HG03060 (cell line): ENCODE results near the gene DNAAF1.
"Not testable (repeated sequence)": the region's sequence is repeated elsewhere in the genome, so short reads cannot be mapped to it uniquely, and the experiment has no call there.

Source experiments
- ATAC-seq: cut with Tn5 transposase; IDR thresholded peaks from one replicate; pipeline ENCODE4 v1.9.1; 2021; ENCODE audit warnings: low read depth, moderate number of reproducible peaks; ENCODE audit not compliant: unreplicated experiment

The DNAAF1 gene

DNA sequence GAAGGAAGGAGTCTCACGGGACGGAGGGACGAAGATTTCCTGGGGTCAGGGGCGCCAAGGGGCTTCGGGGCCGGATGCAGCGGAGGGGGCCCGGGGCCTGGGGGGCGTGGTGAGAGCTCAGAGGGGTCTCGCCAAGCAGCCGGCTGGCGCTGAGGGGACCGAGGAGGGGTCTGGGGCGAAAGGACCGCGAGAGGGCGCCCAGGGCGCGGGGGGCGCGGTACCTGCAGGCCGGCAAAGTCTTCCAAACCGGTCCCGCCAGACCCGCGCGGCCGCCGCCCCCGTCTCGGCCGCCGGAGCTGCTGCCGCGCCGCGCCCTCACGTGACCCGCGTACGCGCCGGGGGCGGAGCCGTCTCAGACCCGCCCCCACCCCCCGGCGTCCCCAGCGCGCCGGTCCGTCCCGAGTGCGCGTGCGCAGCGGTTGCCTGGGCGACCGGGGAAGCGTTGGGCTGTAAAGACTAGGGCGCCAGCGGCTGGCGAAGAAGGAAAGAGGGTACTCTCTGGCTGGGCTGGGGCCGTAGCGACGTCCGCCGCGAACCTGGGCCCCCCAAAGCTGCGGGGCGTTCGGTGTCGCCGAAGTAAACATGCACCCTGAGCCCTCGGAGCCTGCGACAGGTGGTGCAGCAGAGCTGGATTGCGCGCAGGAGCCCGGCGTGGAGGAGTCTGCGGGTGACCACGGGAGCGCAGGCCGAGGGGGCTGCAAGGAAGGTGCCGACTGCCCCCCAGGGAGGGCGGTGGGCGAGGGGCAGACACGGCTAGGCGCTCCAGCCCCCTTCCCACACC is at the start of gene DNAAF1, which contains the start of gene HSDL1:
Gene DNAAF1, plus strand, starts transcription at position 450 of the 781 bp plus-strand sequence. Its CDS starts 133 bp downstream, at position 583.
Gene HSDL1, minus strand, starts transcription at position 319 of the 781 bp plus-strand sequence. CDS start 13,856 bp downstream, outside the sequence.
- ATAC-seq, result no peak

DNA sequence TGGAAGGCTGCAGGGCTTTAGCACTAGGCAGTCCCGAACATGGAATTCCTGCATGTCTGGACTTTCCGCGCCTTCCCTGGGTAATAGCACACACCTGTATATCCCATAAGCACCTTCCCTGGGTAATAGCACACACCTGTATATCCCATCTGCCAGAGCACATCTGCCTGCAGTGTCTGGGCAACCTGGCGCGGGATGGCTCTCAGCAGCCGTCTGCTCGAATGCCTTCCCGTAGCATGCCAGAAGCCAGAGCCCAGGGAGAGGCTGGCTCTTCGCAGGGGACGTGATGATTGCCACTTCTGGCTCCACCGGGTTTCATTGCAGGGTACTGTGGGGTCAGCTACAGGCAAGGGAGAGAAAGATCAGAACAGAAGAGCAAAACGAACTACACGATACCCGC is 49.6 kb upstream of the DNAAF1 start:
- ATAC-seq, result no peak

DNA sequence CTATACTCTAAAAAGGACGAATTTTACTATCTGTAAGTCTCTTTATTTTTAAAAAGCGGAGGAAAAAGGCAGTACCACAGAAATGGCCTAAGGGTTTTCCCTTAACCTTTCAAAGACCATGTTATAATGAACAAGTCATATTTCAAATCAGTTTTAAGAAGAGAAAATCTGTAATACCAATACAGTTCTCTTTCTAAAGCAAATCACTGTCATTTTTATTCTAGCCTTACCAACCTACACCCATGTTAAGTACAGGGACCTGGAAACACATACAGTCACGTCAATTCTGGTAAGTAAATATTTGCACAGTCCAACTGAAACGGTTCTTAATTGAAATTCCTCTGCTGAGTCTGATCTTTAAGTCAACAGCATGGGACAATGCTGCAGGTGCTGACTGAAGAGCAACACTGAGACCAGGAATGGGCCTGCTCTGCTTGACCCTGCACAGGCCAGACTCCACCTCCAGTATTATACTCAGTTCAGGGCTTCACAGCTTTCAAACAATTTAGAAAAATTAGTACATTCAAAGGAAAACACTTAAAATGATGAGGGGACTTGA is 48.6 kb upstream of the DNAAF1 start:
- no peak for ATAC-seq

GRCh38 chr16:84098939-84099338 is 46.2 kb upstream of the DNAAF1 start:
- ATAC-seq, result no peak

DNA sequence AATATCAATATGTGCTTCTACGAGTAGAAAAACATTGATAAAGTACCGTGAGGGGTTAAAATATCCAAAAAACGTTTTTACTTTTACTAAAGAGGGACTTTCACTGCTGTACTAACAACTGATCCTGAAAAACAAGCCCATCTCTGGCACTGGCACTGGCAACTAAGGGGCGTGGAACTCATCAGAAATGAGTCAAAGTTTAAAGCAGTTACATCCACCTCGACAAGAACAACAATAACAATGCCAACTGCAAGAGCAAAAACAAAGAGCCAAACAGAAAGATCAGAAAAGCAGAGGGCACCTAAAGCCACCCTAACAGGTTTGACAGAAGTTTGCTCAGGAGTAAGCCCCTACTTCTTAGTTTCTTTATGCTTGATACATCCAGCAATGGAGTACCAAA is 41.4 kb upstream of the DNAAF1 start:
- no peak for ATAC-seq

DNA sequence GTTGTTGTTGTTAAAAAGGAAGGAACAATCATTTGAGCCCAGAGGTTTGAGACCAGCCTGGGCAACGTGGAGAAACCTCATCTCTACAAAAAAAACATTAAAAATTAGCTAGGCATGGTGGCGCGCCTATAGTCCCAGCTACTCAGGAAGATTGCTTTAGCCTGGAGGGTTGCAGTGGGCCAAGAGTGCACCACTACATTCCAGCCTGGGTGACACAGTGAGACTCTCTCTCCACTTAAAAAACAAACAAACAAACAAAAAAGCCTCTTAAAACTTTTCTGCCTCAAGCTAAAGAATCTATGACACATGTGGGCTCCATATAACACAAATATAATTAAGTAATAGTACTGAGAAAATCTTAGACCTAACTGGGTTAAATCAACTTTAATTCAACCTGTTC is 40.9 kb upstream of the DNAAF1 start:
- no peak for ATAC-seq

DNA sequence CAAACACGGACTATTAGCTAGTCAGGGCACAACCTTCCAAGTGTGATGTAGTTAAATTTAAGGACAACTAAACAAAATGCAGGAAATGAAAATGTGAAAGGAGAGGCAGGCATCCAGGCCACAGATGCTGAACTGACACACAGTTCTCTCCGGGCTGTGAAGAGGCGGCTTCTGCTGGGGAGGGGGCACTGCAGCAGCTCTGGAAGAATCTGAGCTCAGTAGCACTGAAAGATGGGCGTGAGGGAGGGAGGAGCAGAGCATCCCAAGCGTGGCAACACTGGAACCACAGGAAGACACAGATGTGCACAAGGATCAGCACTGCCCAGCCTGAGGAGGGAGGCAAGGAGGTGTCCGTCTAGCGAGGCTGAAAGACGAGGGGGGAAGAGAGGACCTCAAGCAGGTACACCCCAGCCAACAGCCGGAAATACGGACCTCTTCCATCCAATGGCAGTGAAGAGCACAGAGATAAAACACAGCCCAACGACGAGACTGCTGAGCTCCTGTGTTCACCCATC is 39.8 kb upstream of the DNAAF1 start:
- ATAC-seq, result no peak

DNA sequence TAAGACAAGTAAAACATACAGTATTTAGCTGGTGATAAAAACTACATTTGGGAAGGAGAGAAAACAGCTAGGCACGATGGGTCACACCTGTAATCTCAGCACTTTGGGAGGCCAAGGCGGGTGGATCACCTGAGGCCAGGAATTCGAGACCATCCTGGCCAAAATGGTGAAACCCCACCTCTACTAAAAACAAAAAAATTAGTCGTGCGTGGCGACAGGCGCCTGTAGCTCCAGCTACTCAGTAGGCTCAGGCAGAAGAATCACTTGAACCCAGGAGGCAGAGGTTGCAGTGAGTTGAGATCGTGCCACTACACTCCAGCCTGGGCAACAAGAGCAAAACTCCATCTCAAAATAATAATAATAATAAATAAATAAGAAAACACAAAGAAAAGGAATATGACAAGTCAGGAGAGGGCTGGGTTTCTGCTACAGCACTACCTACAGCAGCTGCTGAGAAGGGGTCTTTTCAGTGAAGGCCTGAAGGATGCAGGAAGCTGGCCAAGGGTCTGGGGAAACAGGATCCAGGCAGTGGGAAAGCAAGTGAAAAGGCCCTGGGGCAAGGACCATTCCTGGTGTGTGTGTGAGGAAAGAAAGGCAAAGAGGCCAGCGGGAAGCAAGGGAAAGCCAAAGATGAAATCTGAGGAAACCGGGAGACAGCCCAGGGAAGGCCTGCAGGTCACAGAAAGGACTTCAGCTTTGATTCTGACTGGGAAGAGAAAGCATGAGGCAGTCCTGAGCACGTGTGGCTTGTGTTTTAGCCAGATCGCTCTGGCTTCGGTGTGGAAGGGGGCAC is 39.0 kb upstream of the DNAAF1 start:
- no peak for ATAC-seq

DNA sequence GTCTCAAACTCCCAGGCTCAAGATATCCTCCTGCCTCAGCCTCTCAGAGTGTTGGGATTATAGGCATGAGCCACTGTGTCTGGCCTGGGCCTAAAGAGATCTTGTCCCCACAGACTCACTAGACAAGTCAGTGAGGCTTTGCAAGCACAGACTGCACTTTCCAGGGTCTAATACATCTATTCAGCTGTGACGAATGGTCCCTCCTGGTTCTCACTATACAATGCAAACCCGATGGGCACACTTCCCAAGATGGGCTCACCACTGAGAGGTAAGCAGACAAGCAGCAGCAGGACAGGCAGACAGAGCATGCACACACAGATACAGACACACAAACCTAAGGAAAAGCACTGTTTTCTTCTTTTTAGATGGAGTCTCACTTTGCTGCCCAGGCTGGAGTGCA is 37.2 kb upstream of the DNAAF1 start:
- no peak for ATAC-seq

DNA sequence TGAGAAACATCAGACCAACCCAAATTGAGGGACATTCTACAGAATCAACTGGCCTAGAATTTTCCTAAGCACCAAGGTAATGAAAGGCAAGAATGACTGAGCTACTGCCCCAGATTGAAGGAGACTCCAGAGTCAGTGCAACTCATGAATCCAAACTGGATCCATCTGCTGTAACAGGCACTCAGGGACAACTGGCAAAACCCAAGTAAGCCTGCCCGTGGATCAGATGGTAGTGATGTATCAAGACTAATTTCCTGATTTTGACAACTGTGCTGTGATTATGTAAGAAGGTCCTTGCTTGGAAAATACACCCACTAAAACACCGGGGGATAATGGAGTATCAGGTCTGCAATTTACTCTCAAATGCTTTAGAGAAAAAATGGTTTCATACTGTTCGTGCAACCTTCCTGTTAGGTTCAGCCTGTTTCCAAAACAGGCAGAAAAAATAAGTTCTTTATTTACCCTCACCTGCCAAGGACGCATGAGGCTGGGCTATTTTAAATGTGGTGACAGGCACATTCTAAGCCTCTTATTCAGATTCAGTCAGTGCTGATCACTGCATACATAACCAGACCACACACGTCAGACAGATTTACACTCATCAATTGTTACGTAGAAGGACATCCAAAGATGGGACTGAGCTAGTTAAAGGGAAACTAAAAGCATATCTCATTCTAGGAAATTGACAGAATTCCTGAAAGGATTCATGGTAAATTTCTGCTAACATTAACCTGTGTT is 35.3 kb upstream of the DNAAF1 start:
- ATAC-seq, result no peak

DNA sequence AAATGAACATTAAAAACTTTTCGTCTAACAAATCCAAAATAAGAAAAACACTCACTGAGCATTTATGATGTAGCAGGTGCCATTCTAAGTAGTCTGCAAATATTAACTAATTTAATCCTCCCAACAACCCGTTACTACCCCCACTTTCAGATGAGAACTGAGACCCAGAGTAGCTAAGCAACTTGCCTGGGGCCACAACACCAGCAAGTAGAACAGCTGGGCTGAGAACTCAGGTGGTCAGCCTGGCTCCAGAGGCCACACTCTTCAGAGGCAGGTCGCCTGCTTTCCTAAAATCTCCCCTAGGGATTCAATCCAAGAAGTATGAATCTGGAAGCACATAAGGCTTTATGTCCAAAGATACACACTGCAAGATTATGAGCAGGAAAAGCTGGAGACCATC is 34.6 kb upstream of the DNAAF1 start:
- no peak for ATAC-seq

- no peak for ATAC-seq
Observed at GRCh38 chr16:84111525-84111924, 33.6 kb upstream of the DNAAF1 start.

- not testable (repeated sequence) for ATAC-seq
Observed at GRCh38 chr16:84111949-84112348, 33.2 kb upstream of the DNAAF1 start.

- ATAC-seq, result peak; percentile 19
Observed at GRCh38 chr16:84115919-84116719, 29.0 kb upstream of the DNAAF1 start.

- ATAC-seq, result peak; percentile 80
Observed at GRCh38 chr16:84116720-84117493, 28.2 kb upstream of the DNAAF1 start, which contains the start of gene MBTPS1. MBTPS1 (minus strand) TSS chr16:84116942; CDS start chr16:84101783, 15,159 bp downstream.

GRCh38 chr16:84117494-84117843 is 27.6 kb upstream of the DNAAF1 start:
- ATAC-seq, result no peak

DNA sequence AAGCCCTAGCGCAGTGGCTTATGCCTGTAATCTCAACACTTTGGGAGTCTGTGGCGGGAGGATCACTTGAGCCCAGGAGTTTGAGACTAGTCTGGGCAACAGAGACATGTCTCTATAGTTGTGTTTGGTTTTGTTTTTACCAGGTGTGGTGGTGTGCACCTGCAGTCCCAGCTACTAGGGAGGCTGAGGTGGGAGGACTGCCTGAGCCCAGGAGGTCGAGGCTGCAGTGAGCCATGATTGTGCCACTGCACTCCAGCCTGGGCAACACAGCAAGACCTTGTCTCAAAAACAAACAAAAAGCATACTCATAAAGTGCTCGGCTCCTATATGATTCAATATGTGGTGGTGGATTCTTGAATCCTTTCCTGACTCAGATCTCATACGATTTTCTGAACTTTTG is 26.8 kb upstream of the DNAAF1 start:
- not testable (repeated sequence) for ATAC-seq

DNA sequence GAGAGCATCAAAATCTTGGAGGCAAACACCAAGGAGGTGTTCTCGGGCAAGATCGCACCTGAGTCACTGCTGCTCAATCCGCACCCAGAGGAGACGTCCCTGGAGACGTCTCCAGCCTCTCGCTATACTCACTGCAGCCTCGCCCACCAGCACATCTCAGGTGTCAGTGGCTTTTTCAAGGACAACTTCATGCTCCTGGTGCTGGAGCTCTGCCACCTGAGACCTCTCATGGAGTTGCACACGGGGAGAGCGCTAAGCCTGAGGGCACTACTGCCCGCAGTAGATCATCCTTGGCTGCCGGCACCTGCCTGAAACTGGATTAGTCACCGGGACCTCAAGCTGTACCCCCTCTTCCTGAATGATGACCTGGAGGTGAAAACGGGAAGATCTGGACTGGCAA is 25.7 kb upstream of the DNAAF1 start:
- ATAC-seq, result no peak

DNA sequence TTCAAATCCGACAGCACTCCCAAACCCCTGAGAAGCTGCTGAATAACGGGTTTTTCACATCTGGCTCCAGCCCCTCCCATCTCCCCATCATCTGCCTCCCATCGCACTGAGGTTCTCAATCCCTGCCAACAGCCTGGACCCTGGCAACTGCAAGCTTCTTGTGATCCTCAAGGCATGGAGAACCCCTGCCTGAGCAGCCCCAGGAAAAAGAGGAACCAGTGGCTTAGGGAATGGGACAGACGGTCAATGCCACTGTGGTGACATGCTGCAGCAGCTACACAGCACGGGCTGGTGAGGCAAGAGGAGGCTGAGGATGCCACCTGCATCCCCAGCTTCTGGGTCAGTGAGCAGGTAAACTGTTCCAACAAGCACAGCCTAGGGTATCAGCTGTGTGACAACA is 25.1 kb upstream of the DNAAF1 start:
- ATAC-seq, result no peak
